HEK293 (cell line): Measurements from ENCODE around the gene FRMPD2.

Experiments
- CTCF ChIA-PET: fragments of 350-600 bp; formaldehyde crosslinking; extraction: SDS; loops from one replicate; lab custom pipeline; 2021; ENCODE audit warnings: antibody characterized with exemption; lab: Yijun Ruan, JAX
- POLR2A ChIA-PET: fragments of 300-600 bp; formaldehyde crosslinking; extraction: SDS; loops from one replicate; lab custom pipeline; 2020; ENCODE audit warnings: antibody characterized with exemption, inconsistent platforms; lab: Yijun Ruan, JAX
- H3K27ac ChIP-seq: fragments of 200-500 bp; sonication (Bioruptor generic); 2 replicates; pipeline ENCODE4 v1.5.1; 2014; ENCODE audit warnings: low read depth, low read length, control low read depth, inconsistent platforms; ENCODE audit errors: extremely low read depth
- H3K36me3 ChIP-seq, 2 experiments: fragments of 200-500 bp in 1 of 2; sonication (Bioruptor generic) in 1 of 2; 1 replicate in 1 of 2; 2 replicates in 1 of 2; pipeline ENCODE4 v1.5.1; 2014 to 2017; ENCODE audit warnings: inconsistent platforms in 2 of 2, low read length in 2 of 2; ENCODE audit not compliant: control insufficient read depth in 2 of 2, insufficient read depth in 1 of 2
- H3K4me1 ChIP-seq: fragments of 200-500 bp; sonication (Bioruptor generic); 2 replicates; pipeline ENCODE4 v1.5.1; 2014; ENCODE audit warnings: mild to moderate bottlenecking, low read length, inconsistent platforms; ENCODE audit not compliant: control insufficient read depth, insufficient read depth
- H3K4me3 ChIP-seq: 2 replicates; pipeline ENCODE4 v1.5.1; 2011; ENCODE audit warnings: low read depth, mild to moderate bottlenecking, control low read depth, low read length, moderate library complexity
- H3K9me3 ChIP-seq: fragments of 200-500 bp; sonication (Bioruptor generic); 2 replicates; pipeline ENCODE4 v1.5.1; 2014; ENCODE audit warnings: low read depth, low read length, inconsistent platforms; ENCODE audit not compliant: control insufficient read depth, insufficient read depth
- KLF7 ChIP-seq: fragments of 450-650 bp; formaldehyde crosslinking; IDR thresholded peaks from 2 replicates; pipeline ENCODE4 v1.5.1; 2016; ENCODE audit warnings: missing biosample characterization, missing genetic modification characterization, borderline replicate concordance
- SCRT2 ChIP-seq: fragments of 450-650 bp; formaldehyde crosslinking; IDR thresholded peaks from 2 replicates; pipeline ENCODE4 v1.5.1; 2016; ENCODE audit warnings: missing biosample characterization, missing genetic modification characterization
- ZFHX2 ChIP-seq: fragments of 450-650 bp; formaldehyde crosslinking; conservative IDR thresholded peaks from 2 replicates; pipeline ENCODE4 v1.5.1; 2016; ENCODE audit warnings: missing biosample characterization, missing genetic modification characterization
- ZNF140 ChIP-seq: fragments of 450-650 bp; formaldehyde crosslinking; IDR thresholded peaks from 2 replicates; pipeline ENCODE4 v1.5.1; 2016; ENCODE audit warnings: missing biosample characterization, missing genetic modification characterization
- ZNF2 ChIP-seq: fragments of 450-650 bp; formaldehyde crosslinking; IDR thresholded peaks from 2 replicates; pipeline ENCODE4 v1.5.1; 2016; ENCODE audit warnings: missing biosample characterization, missing genetic modification characterization
- ZNF23 ChIP-seq: fragments of 450-650 bp; formaldehyde crosslinking; IDR thresholded peaks from 2 replicates; pipeline ENCODE4 v1.5.1; 2016; ENCODE audit warnings: missing biosample characterization, missing genetic modification characterization, borderline replicate concordance
- ZNF266 ChIP-seq: fragments of 450-650 bp; formaldehyde crosslinking; IDR thresholded peaks from 2 replicates; pipeline ENCODE4 v1.5.1; 2016; ENCODE audit warnings: missing biosample characterization, missing genetic modification characterization, low read depth
- ZNF350 ChIP-seq: fragments of 450-650 bp; formaldehyde crosslinking; IDR thresholded peaks from 2 replicates; pipeline ENCODE4 v1.5.0; 2017; ENCODE audit warnings: missing biosample characterization, mild to moderate bottlenecking, missing genetic modification characterization
- ZNF366 ChIP-seq: fragments of 450-650 bp; formaldehyde crosslinking; conservative IDR thresholded peaks from 2 replicates; pipeline ENCODE4 v1.5.1; 2016; ENCODE audit warnings: missing biosample characterization, missing genetic modification characterization
- ZNF433 ChIP-seq: fragments of 450-650 bp; formaldehyde crosslinking; IDR thresholded peaks from 2 replicates; pipeline ENCODE4 v1.5.1; 2016; ENCODE audit warnings: missing biosample characterization, missing genetic modification characterization, low read depth
- ZNF555 ChIP-seq: fragments of 450-650 bp; formaldehyde crosslinking; conservative IDR thresholded peaks from 2 replicates; pipeline ENCODE4 v1.5.1; 2017; ENCODE audit warnings: missing biosample characterization, mild to moderate bottlenecking, missing genetic modification characterization, inconsistent platforms
- ZNF624 ChIP-seq: fragments of 450-650 bp; formaldehyde crosslinking; IDR thresholded peaks from 2 replicates; pipeline ENCODE4 v1.5.1; 2017; ENCODE audit warnings: missing biosample characterization, missing genetic modification characterization
- ZNF777 ChIP-seq: fragments of 450-650 bp; formaldehyde crosslinking; IDR thresholded peaks from 2 replicates; pipeline ENCODE4 v1.5.1; 2017; ENCODE audit warnings: missing biosample characterization, missing genetic modification characterization, borderline replicate concordance
- TF ChIP-seq, protein P1 (sequence below): fragments of 450-650 bp; formaldehyde crosslinking; IDR thresholded peaks from 2 replicates; pipeline ENCODE4 v1.5.1; 2016; ENCODE audit warnings: missing biosample characterization, missing genetic modification characterization, borderline replicate concordance
- TF ChIP-seq, protein P2 (sequence below): fragments of 450-650 bp; formaldehyde crosslinking; IDR thresholded peaks from 2 replicates; pipeline ENCODE4 v1.5.1; 2017; ENCODE audit warnings: missing biosample characterization, missing genetic modification characterization
- TF ChIP-seq, protein P3 (sequence below): fragments of 450-650 bp; formaldehyde crosslinking; IDR thresholded peaks from 2 replicates; pipeline ENCODE4 v1.5.1; 2016; ENCODE audit warnings: missing biosample characterization, missing genetic modification characterization
- TF ChIP-seq, protein P4 (sequence below): fragments of 450-650 bp; formaldehyde crosslinking; IDR thresholded peaks from 2 replicates; pipeline ENCODE4 v1.5.1; 2016; ENCODE audit warnings: missing biosample characterization, missing genetic modification characterization
- TF ChIP-seq, protein P5 (sequence below): fragments of 450-650 bp; formaldehyde crosslinking; IDR thresholded peaks from 2 replicates; pipeline ENCODE4 v1.5.1; 2016; ENCODE audit warnings: missing biosample characterization, missing genetic modification characterization
- TF ChIP-seq, protein P6 (sequence below): fragments of 450-650 bp; formaldehyde crosslinking; conservative IDR thresholded peaks from 2 replicates; pipeline ENCODE4 v1.5.1; 2016; ENCODE audit warnings: low read depth, missing biosample characterization, missing genetic modification characterization
- TF ChIP-seq, protein P7 (sequence below): sonication (generic); formaldehyde crosslinking; IDR thresholded peaks from 2 replicates; pipeline ENCODE4 v1.8.1; 2022; ENCODE audit warnings: mild to moderate bottlenecking, moderate library complexity, missing genetic modification reagents

Gene FRMPD2

DNA sequence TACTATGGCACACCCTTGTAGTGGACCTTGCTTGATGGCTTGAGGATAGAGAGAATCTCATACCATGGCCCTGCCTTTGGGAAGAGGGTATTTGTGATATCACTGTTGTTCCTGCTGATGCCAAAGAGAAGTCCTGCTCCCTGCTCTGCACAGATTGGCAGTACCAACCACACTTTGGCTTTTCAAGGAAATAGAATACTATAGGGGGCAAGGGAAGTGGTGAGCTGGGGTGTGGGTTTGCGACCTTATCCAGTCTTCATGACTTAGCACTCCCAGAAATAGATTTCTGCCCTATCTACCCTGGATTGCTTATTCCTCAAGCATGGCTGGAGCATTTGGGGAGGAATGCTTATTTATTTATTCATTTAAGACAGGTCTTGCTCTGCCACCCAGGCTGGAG lies 25.2 kb upstream of the FRMPD2 start:
- TF ChIP-seq, protein P1, sequence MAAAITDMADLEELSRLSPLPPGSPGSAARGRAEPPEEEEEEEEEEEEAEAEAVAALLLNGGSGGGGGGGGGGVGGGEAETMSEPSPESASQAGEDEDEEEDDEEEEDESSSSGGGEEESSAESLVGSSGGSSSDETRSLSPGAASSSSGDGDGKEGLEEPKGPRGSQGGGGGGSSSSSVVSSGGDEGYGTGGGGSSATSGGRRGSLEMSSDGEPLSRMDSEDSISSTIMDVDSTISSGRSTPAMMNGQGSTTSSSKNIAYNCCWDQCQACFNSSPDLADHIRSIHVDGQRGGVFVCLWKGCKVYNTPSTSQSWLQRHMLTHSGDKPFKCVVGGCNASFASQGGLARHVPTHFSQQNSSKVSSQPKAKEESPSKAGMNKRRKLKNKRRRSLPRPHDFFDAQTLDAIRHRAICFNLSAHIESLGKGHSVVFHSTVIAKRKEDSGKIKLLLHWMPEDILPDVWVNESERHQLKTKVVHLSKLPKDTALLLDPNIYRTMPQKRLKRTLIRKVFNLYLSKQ (tag by site-specific recombination): no peak
- TF ChIP-seq, protein P2, sequence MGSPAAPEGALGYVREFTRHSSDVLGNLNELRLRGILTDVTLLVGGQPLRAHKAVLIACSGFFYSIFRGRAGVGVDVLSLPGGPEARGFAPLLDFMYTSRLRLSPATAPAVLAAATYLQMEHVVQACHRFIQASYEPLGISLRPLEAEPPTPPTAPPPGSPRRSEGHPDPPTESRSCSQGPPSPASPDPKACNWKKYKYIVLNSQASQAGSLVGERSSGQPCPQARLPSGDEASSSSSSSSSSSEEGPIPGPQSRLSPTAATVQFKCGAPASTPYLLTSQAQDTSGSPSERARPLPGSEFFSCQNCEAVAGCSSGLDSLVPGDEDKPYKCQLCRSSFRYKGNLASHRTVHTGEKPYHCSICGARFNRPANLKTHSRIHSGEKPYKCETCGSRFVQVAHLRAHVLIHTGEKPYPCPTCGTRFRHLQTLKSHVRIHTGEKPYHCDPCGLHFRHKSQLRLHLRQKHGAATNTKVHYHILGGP (tag by site-specific recombination): no peak
- TF ChIP-seq ZNF23 (no peak), ZNF777 (tag by site-specific recombination) (no peak), SCRT2 (no peak), ZNF2 (no peak), ZNF555 (tag by site-specific recombination) (no peak), KLF7 (tag by site-specific recombination) (no peak), ZNF140 (no peak)
- TF ChIP-seq, protein P3, sequence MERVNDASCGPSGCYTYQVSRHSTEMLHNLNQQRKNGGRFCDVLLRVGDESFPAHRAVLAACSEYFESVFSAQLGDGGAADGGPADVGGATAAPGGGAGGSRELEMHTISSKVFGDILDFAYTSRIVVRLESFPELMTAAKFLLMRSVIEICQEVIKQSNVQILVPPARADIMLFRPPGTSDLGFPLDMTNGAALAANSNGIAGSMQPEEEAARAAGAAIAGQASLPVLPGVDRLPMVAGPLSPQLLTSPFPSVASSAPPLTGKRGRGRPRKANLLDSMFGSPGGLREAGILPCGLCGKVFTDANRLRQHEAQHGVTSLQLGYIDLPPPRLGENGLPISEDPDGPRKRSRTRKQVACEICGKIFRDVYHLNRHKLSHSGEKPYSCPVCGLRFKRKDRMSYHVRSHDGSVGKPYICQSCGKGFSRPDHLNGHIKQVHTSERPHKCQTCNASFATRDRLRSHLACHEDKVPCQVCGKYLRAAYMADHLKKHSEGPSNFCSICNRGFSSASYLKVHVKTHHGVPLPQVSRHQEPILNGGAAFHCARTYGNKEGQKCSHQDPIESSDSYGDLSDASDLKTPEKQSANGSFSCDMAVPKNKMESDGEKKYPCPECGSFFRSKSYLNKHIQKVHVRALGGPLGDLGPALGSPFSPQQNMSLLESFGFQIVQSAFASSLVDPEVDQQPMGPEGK (tag by site-specific recombination): no peak
- TF ChIP-seq, protein P4, sequence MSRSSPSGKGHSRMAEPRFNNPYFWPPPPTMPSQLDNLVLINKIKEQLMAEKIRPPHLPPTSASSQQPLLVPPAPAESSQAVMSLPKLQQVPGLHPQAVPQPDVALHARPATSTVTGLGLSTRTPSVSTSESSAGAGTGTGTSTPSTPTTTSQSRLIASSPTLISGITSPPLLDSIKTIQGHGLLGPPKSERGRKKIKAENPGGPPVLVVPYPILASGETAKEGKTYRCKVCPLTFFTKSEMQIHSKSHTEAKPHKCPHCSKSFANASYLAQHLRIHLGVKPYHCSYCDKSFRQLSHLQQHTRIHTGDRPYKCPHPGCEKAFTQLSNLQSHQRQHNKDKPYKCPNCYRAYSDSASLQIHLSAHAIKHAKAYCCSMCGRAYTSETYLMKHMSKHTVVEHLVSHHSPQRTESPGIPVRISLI (tag by site-specific recombination): no peak
- TF ChIP-seq, protein P5, sequence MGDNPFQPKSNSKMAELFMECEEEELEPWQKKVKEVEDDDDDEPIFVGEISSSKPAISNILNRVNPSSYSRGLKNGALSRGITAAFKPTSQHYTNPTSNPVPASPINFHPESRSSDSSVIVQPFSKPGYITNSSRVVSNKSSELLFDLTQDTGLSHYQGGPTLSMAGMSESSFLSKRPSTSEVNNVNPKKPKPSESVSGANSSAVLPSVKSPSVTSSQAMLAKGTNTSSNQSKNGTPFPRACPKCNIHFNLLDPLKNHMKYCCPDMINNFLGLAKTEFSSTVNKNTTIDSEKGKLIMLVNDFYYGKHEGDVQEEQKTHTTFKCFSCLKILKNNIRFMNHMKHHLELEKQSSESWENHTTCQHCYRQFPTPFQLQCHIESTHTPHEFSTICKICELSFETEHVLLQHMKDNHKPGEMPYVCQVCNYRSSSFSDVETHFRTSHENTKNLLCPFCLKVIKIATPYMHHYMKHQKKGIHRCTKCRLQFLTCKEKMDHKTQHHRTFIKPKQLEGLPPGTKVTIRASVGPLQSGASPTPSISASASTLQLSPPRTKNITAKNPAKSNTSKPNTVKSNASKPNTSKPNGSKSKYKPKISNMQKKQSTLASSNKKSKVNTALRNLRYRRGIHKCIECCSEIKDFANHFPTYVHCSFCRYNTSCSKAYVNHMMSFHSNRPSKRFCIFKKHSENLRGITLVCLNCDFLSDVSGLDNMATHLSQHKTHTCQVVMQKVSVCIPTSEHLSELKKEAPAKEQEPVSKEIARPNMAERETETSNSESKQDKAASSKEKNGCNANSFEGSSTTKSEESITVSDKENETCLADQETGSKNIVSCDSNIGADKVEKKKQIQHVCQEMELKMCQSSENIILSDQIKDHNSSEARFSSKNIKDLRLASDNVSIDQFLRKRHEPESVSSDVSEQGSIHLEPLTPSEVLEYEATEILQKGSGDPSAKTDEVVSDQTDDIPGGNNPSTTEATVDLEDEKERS: no peak
- H3K27ac ChIP-seq: no peak overlapping the region
- POLR2A ChIA-PET: no interaction called here
- no peaks in the 10 kb centered on the region for H3K9me3 ChIP-seq
- no peaks in the 10 kb centered on the region for H3K4me1 ChIP-seq
- no peaks in the 10 kb centered on the region for H3K36me3 ChIP-seq
- no peak overlapping the region for H3K4me3 ChIP-seq
- CTCF ChIA-PET: no interaction called here

DNA sequence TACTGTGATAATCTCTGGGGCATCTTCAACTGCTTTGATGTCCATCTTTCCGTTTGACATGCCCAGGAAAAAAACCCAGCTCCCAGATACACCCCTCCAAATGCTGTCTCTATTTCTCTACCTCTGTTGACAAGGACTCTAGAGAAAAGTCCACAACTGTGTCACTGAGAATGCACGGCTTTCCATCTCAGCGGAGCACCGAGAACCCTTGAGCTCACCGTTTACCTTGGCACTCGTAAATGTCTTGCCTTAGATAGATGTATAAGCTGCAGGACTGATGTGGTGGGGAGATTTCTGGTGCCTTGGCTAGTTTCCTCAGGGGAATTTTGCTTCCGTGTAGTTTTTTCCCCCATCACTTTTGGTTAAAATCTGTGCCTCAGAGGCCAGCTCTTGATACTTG lies 24.6 kb upstream of the FRMPD2 start:
- POLR2A ChIA-PET: no interaction called here
- H3K9me3 ChIP-seq: no peaks in the 10 kb centered on the region
- no peak overlapping the region for H3K4me3 ChIP-seq
- TF ChIP-seq ZNF433 (tag by site-specific recombination): no peak
- TF ChIP-seq ZFHX2 (tag by site-specific recombination): no peak
- TF ChIP-seq ZNF366 (tag by site-specific recombination): no peak
- TF ChIP-seq, protein P6, sequence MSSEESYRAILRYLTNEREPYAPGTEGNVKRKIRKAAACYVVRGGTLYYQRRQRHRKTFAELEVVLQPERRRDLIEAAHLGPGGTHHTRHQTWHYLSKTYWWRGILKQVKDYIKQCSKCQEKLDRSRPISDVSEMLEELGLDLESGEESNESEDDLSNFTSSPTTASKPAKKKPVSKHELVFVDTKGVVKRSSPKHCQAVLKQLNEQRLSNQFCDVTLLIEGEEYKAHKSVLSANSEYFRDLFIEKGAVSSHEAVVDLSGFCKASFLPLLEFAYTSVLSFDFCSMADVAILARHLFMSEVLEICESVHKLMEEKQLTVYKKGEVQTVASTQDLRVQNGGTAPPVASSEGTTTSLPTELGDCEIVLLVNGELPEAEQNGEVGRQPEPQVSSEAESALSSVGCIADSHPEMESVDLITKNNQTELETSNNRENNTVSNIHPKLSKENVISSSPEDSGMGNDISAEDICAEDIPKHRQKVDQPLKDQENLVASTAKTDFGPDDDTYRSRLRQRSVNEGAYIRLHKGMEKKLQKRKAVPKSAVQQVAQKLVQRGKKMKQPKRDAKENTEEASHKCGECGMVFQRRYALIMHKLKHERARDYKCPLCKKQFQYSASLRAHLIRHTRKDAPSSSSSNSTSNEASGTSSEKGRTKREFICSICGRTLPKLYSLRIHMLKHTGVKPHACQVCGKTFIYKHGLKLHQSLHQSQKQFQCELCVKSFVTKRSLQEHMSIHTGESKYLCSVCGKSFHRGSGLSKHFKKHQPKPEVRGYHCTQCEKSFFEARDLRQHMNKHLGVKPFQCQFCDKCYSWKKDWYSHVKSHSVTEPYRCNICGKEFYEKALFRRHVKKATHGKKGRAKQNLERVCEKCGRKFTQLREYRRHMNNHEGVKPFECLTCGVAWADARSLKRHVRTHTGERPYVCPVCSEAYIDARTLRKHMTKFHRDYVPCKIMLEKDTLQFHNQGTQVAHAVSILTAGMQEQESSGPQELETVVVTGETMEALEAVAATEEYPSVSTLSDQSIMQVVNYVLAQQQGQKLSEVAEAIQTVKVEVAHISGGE (tag by site-specific recombination): no peak
- TF ChIP-seq ZNF266 (tag by site-specific recombination): no peak
- no peak for TF ChIP-seq ZNF350 (tag by site-specific recombination)
- TF ChIP-seq ZNF624: no peak
- TF ChIP-seq, protein P7, sequence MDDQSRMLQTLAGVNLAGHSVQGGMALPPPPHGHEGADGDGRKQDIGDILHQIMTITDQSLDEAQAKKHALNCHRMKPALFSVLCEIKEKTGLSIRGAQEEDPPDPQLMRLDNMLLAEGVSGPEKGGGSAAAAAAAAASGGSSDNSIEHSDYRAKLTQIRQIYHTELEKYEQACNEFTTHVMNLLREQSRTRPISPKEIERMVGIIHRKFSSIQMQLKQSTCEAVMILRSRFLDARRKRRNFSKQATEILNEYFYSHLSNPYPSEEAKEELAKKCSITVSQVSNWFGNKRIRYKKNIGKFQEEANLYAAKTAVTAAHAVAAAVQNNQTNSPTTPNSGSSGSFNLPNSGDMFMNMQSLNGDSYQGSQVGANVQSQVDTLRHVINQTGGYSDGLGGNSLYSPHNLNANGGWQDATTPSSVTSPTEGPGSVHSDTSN (CRISPR knock-in tag): no peak
- no peaks in the 10 kb centered on the region for H3K36me3 ChIP-seq
- no peaks in the 10 kb centered on the region for H3K4me1 ChIP-seq
- H3K27ac ChIP-seq: no peak overlapping the region
- CTCF ChIA-PET: no interaction called here
